Endothelial cell of umbilical vein (primary cell): ENCODE data around the gene COX18. TPM values are rescaled to one million over a fixed set of nuclear protein-coding genes. Genes with fewer than 3 reads are reported as not detected.

Experiments
- BruUV-seq: library from RNA; stranded (reverse); fragments of 400-500 nt; replicated peaks from 2 replicates; lab custom pipeline; 2021; lab: Mats Ljungman, UMichigan
- CTCF ChIA-PET: fragments of 300-600, 350-600 bp; sonication (Branson Sonifier 250); formaldehyde crosslinking; loops from one replicate; lab custom pipeline; 2021; ENCODE audit warnings: antibody characterized with exemption, inconsistent platforms; lab: Charles Lee
- POLR2A ChIA-PET: fragments of 300-600, 350-600 bp; sonication (Branson Sonifier 250); formaldehyde crosslinking; loops from one replicate; lab custom pipeline; 2021; ENCODE audit warnings: antibody characterized with exemption, inconsistent platforms; lab: Charles Lee
- DNase-seq: peaks from one replicate; pipeline ENCODE4 v3.0.0-alpha.2; 2011; ENCODE audit warnings: low read depth, low spot score
- FAIRE-seq: peaks from 2 replicates; lab custom pipeline; 2011; peaks lifted over from hg19 to GRCh38; lab: Jason Lieb, UNC
- H2AFZ ChIP-seq: 2 replicates; pipeline ENCODE4 v1.6.0; 2012; ENCODE audit warnings: low read depth, low read length, control low read depth, inconsistent platforms
- H3K27ac ChIP-seq: 2 replicates; pipeline ENCODE4 v1.5.1; 2011; ENCODE audit warnings: low read depth, mild to moderate bottlenecking, control low read depth, low read length, moderate library complexity; ENCODE audit not compliant: insufficient read depth
- H3K27me3 ChIP-seq, 2 experiments: 2 replicates each; pipeline versions ENCODE4 v1.6.0 to v1.6.1; 2011; ENCODE audit warnings: low read length in 2 of 2, mixed read lengths in 1 of 2; ENCODE audit not compliant: control insufficient read depth in 2 of 2, insufficient read depth in 2 of 2
- H3K36me3 ChIP-seq, 2 experiments: 2 replicates in 1 of 2; 3 replicates in 1 of 2; pipeline ENCODE4 v1.5.1; 2011; ENCODE audit warnings: low read length in 2 of 2, mild to moderate bottlenecking in 1 of 2, moderate library complexity in 1 of 2; ENCODE audit not compliant: control insufficient read depth in 2 of 2, insufficient read depth in 2 of 2; ENCODE audit errors: extremely low read depth in 1 of 2
- H3K4me1 ChIP-seq: 3 replicates; pipeline ENCODE4 v1.5.1; 2011; ENCODE audit warnings: mild to moderate bottlenecking, low read length; ENCODE audit not compliant: control insufficient read depth, insufficient read depth; ENCODE audit errors: extremely low read depth
- H3K4me2 ChIP-seq: 2 replicates; pipeline ENCODE4 v1.6.1; 2011; ENCODE audit warnings: low read length, control low read depth, mixed read lengths; ENCODE audit not compliant: insufficient read depth
- H3K4me3 ChIP-seq, 3 experiments: fragments of 200-600 bp in 1 of 3; sonication (generic), shearing (Covaris generic) in 1 of 3; replicated peaks in 1 of 3; 2 replicates each; pipeline ENCODE4 v1.5.1; 2011 to 2016; ENCODE audit warnings: control low read depth in 3 of 3, low read length in 3 of 3, mild to moderate bottlenecking in 2 of 3, inconsistent platforms in 1 of 3, low read depth in 1 of 3, moderate library complexity in 1 of 3; ENCODE audit not compliant: insufficient read depth in 1 of 3
- H3K79me2 ChIP-seq: 2 replicates; pipeline ENCODE4 v1.6.0; 2012; ENCODE audit warnings: low read length, inconsistent platforms; ENCODE audit not compliant: control insufficient read depth, insufficient read depth
- H3K9ac ChIP-seq: replicated peaks from 2 replicates; pipeline ENCODE3; 2011; ENCODE audit warnings: low read length, control low read depth; ENCODE audit not compliant: insufficient read depth; ENCODE audit errors: extremely low read depth
- H3K9me1 ChIP-seq: replicated peaks from 3 replicates; pipeline ENCODE4 v1.6.0; 2011; ENCODE audit warnings: mild to moderate bottlenecking, low read length; ENCODE audit not compliant: control insufficient read depth, insufficient read depth; ENCODE audit errors: extremely low read depth
- H3K9me3 ChIP-seq: replicated peaks from 2 replicates; pipeline ENCODE4 v1.5.1; 2012; ENCODE audit warnings: low read length, inconsistent platforms; ENCODE audit not compliant: control insufficient read depth, insufficient read depth
- H4K20me1 ChIP-seq: replicated peaks from 2 replicates; pipeline ENCODE3; 2011; ENCODE audit warnings: mild to moderate bottlenecking, low read length; ENCODE audit not compliant: control insufficient read depth, insufficient read depth; ENCODE audit errors: extremely low read depth
- CTCF ChIP-seq, 2 donors: IDR thresholded peaks; 1 replicate in 1 of 2; 2 replicates in 1 of 2; pipeline ENCODE4 v1.5.1; 2011; ENCODE audit warnings: low read length in 2 of 2, mild to moderate bottlenecking in 2 of 2, moderate library complexity in 2 of 2, control low read depth in 1 of 2, inconsistent platforms in 1 of 2, low read depth in 1 of 2; ENCODE audit not compliant: insufficient read depth in 1 of 2; ENCODE audit errors: extremely low read depth in 1 of 2
- EZH2 ChIP-seq: IDR thresholded peaks from 2 replicates; pipeline ENCODE4 v1.6.1; 2012; ENCODE audit warnings: borderline replicate concordance, low read depth, mild to moderate bottlenecking, moderate library complexity, low read length, inconsistent platforms; ENCODE audit not compliant: severe bottlenecking
- FOS ChIP-seq: IDR thresholded peaks from 2 replicates; pipeline ENCODE4 v1.6.1; 2011; ENCODE audit warnings: mild to moderate bottlenecking, low read length, moderate library complexity, borderline replicate concordance; ENCODE audit not compliant: insufficient read depth
- GATA2 ChIP-seq: IDR thresholded peaks from 2 replicates; pipeline ENCODE4 v1.7.0; 2011; ENCODE audit warnings: low read depth, mild to moderate bottlenecking, moderate library complexity, mixed read lengths, low read length; ENCODE audit not compliant: insufficient read length, insufficient read depth
- JUN ChIP-seq: IDR thresholded peaks from 2 replicates; pipeline ENCODE4 v1.6.1; 2011; ENCODE audit warnings: borderline replicate concordance, low read depth; ENCODE audit not compliant: insufficient read length, insufficient read depth
- MAX ChIP-seq: IDR thresholded peaks from 2 replicates; pipeline ENCODE4 v1.6.1; 2011; ENCODE audit not compliant: insufficient read depth, insufficient read length
- MYC ChIP-seq: IDR thresholded peaks from one replicate; pipeline ENCODE4 v1.6.1; 2011; ENCODE audit warnings: mild to moderate bottlenecking, low read depth, low read length
- POLR2A ChIP-seq: IDR thresholded peaks from 2 replicates; pipeline ENCODE4 v1.6.1; 2012; ENCODE audit warnings: low read depth, mild to moderate bottlenecking, control low read depth, low read length
- POLR2AphosphoS5 ChIP-seq: IDR thresholded peaks from 2 replicates; pipeline ENCODE4 v1.6.1; 2012; ENCODE audit warnings: low read depth, mild to moderate bottlenecking, control low read depth, low read length, moderate library complexity; ENCODE audit not compliant: insufficient read depth
- dilution Hi-C: fragments of 300-500 bp; cut with MboI; formaldehyde crosslinking; loops from one replicate; pipeline ENCODE4 v1.15.0; 2019; ENCODE audit warnings: low sequenced_read_pairs; ENCODE audit not compliant: extremely low pct_ligation_motif_present
- intact Hi-C: fragments of 100-400 bp; cut with micrococcal nuclease; formaldehyde crosslinking; loops from one replicate; pipeline ENCODE4 v1.10.0; 2022
- polyA plus RNA-seq, 4 experiments: library from polyadenylated mRNA; depleted of rRNA in 3 of 4; stranded (reverse) in 3 of 4; unstranded in 1 of 4; fragments of >200 nt; gene quantifications; 2 replicates each; pipeline versions ENCODE4 v1.2.1 to v1.2.3, GENCODE V29; 2011 to 2012; ENCODE audit warnings: missing spikeins in 1 of 4
- total RNA-seq: library from RNA; stranded (reverse); gene quantifications from 2 replicates; pipeline ENCODE4 v1.2.3, GENCODE V29; 2021

The COX18 gene
- total and polyA plus RNA-seq, 2 donors (not counting 3 experiments of a cell fraction or from before 2014, with no cell fraction given): 11.7 to 13.0 TPM

DNA sequence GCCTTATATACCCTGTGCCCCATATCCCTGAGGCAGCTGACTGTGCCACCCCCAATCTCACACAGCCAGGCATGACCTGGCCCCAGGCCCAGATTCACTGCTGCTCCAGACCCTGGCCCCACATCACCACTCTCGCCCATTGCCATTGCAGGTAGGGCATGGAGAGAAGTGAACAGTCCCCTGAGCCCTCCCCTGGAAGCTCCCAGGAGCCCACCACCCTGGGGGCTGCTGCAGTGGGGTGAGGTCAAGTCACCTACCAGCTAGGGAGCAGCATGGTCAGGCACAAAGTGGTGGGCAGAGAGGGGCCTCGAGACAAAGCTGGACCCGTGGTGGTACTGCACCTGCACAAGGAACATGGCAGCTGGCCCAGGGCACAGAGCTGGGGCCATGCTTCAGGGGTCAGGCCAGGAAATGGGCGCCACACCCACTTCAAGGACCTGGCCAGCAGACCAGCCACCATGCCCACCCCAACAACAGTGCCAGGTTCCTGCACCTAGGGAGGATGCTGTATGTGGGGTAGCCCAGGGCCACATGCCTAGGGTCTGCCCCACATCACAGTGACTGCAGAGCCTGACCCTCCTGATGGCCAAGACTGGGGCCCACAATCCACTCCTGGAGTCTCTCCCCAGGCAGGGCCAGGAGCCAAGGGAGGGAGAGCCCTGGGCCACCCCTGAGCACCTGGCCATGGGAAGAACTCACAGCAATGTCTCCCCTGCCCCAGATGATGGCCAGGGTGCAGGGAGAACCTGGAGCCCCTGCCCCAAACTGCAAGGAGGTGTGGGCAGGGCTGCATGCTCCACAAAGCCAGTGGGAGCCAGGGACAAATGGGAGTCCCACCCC, 58.5 kb downstream of the COX18 start:
- Histone ChIP-seq H3K9ac (no peak overlapping the region), H3K4me1 (no peaks in the 10 kb centered on the region), H3K9me3 (no peaks in the 10 kb centered on the region), H3K4me2 (no peak overlapping the region), H4K20me1 (no peaks in the 10 kb centered on the region), H3K4me3 (no peak overlapping the region), H3K9me1 (no peaks in the 10 kb centered on the region), H3K27ac (no peak overlapping the region), H3K36me3 (no peaks in the 10 kb centered on the region), H3K79me2 (no peaks in the 10 kb centered on the region), H3K27me3 (no peaks in the 10 kb centered on the region), H2AFZ (no peak overlapping the region)
- TF ChIP-seq JUN (no peak), MYC (no peak), EZH2 (no peak), POLR2AphosphoS5 (no peak), MAX (no peak), POLR2A (no peak), GATA2 (no peak), CTCF (IDR thresholded peaks at IDR 0.05; ENCODE audit: extremely low read depth in 1 of 2, insufficient read depth in 1 of 2, low read depth in 1 of 2, low read length in 2 of 2) (no peak), FOS (no peak)
- DNase-seq (no peak), FAIRE-seq (no peak)
- ChIA-PET POLR2A (no interaction called here), CTCF (interaction anchor here (1.2 kb wide), 1 partner anchor 27 kb away, joined by 3 read pairs; no protein-coding TSS in a partner anchor)
- dilution Hi-C loops: no loop called here
- intact Hi-C loops: loop anchor here (10.0 kb wide), 1 partner anchor 1276 kb away; no protein-coding TSS in a partner anchor
- BruUV-seq: no TSS peak
